ENCODE data around the gene GPR148. TPM values are rescaled to one million over a fixed set of nuclear protein-coding genes. Genes with fewer than 3 reads are reported as not detected.

Gene GPR148
- total RNA-seq, 2 donors from 2014 or later = not detected

DNA sequence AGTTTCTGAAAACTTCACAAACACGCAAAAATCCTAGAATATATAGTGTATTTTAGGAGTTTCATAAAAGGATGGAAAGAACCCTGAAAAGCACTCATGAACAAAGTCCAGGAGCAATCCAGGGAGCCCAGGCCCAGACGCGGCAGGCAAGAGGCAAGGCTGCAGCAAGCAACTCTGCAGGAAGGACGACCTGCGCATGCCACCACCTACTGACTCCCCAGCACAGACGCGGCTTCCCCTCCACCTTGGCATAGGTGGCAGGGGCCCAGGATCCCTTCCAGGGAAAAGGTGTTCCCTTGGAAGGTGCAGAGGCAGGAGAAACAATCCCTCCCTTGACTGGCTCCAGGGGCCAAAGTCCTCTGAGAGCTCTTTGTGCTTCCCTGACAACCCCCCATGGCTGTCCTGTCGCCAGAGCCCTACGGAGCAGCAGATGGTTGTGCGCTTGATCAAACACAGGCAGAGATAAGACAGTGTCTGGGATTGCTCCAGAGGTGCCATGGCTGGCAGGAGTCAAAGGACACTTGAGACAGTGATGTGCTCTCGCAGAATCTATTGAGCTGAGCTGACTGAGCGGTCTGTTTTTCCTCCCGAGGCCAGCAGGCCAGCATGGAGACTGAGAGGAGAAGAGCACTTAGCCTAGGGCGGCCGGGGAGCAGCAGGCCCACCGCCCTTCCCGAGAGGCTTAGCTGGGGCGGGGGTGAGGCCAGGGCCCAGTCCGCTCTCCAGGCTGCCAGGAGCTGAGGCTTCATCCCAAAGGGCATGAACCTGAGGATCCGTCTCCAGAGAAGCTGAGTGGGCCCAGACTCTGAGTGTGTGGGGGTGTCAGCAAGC lies 15.6 kb downstream of the GPR148 start:
- ATAC-seq (ENCODE audit: insufficient number of reproducible peaks, low FRiP score, low read depth) (no peak), DNase-seq (ENCODE audit: low spot score) (no peak)
- Histone ChIP-seq H3K27ac (no peak overlapping the region), H3K4me1 (ENCODE audit: control insufficient read depth in 1 of 2, low read depth in 2 of 2) (no peaks in the 10 kb centered on the region), H3K4me3 (no peak overlapping the region), H3K36me3 (no peaks in the 10 kb centered on the region), H3K27me3 (replicated peaks; ENCODE audit: insufficient read depth) (no peaks in the 10 kb centered on the region), H3K9me3 (no peaks in the 10 kb centered on the region)
- TF ChIP-seq CTCF (IDR thresholded peaks at IDR 0.05) = no peak

- no peaks in the 10 kb centered on the region for H3K36me3 ChIP-seq
- ATAC-seq (ENCODE audit: insufficient number of reproducible peaks, low FRiP score, low read depth) (no peak), DNase-seq (ENCODE audit: low spot score) (no peak)
- no peaks in the 10 kb centered on the region for H3K27me3 ChIP-seq (replicated peaks; ENCODE audit: insufficient read depth)
- TF ChIP-seq CTCF (IDR thresholded peaks at IDR 0.05) = no peak
- H3K4me1 ChIP-seq (ENCODE audit: control insufficient read depth in 1 of 2, low read depth in 2 of 2) = no peaks in the 10 kb centered on the region
- no peaks in the 10 kb centered on the region for H3K9me3 ChIP-seq
- H3K4me3 ChIP-seq = no peak overlapping the region
- no peak overlapping the region for H3K27ac ChIP-seq
These were observed 20.2 kb downstream of the GPR148 start for GRCh38 chr2:130749078-130749477.

GRCh38 chr2:130749641-130750040 lies 20.8 kb downstream of the GPR148 start:
- no peak overlapping the region for H3K27ac ChIP-seq
- H3K36me3 ChIP-seq = no peaks in the 10 kb centered on the region
- no peaks in the 10 kb centered on the region for H3K27me3 ChIP-seq (replicated peaks; ENCODE audit: insufficient read depth)
- H3K4me1 ChIP-seq (ENCODE audit: control insufficient read depth in 1 of 2, low read depth in 2 of 2) = no peaks in the 10 kb centered on the region
- H3K4me3 ChIP-seq = no peak overlapping the region
- no peaks in the 10 kb centered on the region for H3K9me3 ChIP-seq
- TF ChIP-seq CTCF (IDR thresholded peaks at IDR 0.05) = no peak
- no peak for DNase-seq (ENCODE audit: low spot score)
- ATAC-seq (ENCODE audit: insufficient number of reproducible peaks, low FRiP score, low read depth) = no peak

- Histone ChIP-seq H3K27me3 (replicated peaks; ENCODE audit: insufficient read depth) (peaks cover 3% of the 10 kb centered on the region), H3K4me1 (ENCODE audit: control insufficient read depth in 1 of 2, low read depth in 2 of 2) (peaks cover 0 to 4% of the 10 kb centered on the region in 2 donors), H3K4me3 (no peak overlapping the region), H3K36me3 (no peaks in the 10 kb centered on the region), H3K9me3 (no peaks in the 10 kb centered on the region), H3K27ac (no peak overlapping the region)
- ATAC-seq (ENCODE audit: insufficient number of reproducible peaks, low FRiP score, low read depth) = no peak
- TF ChIP-seq CTCF (IDR thresholded peaks at IDR 0.05) = no peak
- DNase-seq (ENCODE audit: low spot score) = no peak
These were observed 25.9 kb downstream of the GPR148 start for GRCh38 chr2:130754811-130755210.

DNA sequence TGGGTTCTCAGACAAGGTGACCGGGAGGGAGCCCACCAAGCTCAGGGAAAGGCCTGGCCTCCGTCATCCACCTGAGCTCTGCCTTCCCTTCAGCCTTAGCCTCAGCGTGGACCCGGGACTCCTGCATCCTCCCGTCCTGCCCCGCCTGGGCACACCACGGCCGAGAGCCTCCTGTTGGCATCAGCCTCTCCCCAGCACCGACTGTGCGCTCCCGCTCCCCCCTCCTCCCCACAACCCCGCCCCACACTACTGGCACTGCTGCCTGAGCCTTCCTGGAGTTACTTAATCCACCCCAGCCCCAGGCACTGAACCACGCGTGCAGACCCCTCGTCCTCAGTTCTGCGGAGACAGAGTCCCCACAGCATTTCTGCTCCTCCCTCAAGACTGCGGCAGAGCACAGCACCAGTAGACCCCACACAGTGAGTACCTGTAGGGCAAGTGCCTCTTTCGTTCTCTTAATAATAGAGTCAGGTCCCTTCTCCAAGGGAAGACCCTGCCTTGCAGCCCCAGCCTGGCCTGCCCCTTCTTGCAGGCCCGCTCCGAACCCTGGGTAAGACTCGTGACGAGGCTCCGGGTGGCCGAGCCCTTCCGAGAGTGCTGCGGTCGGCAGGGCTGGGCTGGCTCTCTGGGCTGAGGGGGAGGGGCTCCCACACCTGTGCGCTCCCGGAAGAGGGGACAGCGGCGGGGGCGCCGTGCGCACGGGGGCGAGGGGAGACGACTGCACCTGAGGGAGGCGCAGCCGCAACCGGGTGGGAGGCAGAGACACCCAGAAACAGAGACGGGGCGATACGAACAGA lies 26.6 kb downstream of the GPR148 start, which contains the start of gene AMER3:
TSS of gene AMER3 (plus strand) at position 285 of the 797 bp plus-strand sequence. CDS start 6,533 bp downstream, outside the sequence.
- no peak for DNase-seq (ENCODE audit: low spot score)
- H3K4me1 ChIP-seq (ENCODE audit: control insufficient read depth in 1 of 2, low read depth in 2 of 2) = peaks cover 0 to 4% of the 10 kb centered on the region in 2 donors
- no peaks in the 10 kb centered on the region for H3K9me3 ChIP-seq
- H3K4me3 ChIP-seq = no peak within 1 kb of the TSS
- no peak within 1 kb of the TSS for H3K27ac ChIP-seq
- no peak for TF ChIP-seq CTCF (IDR thresholded peaks at IDR 0.05)
- H3K36me3 ChIP-seq = no peaks in the 10 kb centered on the region
- no peak for ATAC-seq (ENCODE audit: insufficient number of reproducible peaks, low FRiP score, low read depth)
- H3K27me3 ChIP-seq (replicated peaks; ENCODE audit: insufficient read depth) = peaks cover 3% of the 10 kb centered on the region
